ENCODE results near the gene EDNRA.

The EDNRA gene

DNA sequence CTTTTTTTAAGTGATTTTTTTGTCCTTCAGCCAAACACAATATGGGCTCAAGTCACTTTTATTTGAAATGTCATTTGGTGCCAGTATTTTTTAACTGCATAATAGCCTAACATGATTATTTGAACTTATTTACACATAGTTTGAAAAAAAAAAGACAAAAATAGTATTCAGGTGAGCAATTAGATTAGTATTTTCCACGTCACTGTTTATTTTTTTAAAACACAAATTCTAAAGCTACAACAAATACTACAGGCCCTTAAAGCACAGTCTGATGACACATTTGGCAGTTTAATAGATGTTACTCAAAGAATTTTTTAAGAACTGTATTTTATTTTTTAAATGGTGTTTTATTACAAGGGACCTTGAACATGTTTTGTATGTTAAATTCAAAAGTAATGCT is 62.1 kb downstream of the EDNRA start:
- DNase-seq, result no peak

DNA sequence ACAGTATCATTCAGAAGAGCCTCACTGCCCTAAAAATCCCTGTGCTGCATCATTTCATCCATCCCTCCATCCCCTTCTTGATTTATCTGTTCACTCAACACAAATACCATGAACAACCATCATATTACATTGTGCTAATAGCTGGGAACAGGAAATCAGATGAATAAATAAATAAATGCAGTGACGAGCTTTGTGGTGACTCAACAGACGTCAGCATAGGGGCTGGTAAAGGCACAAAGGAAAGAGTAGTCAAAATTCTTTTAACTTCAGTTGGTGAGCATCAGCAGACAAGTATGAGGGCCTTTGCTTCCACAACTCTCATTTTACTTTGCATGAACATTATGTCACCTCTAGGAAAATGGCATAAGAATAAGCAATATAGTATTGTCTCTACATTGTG is 65.5 kb downstream of the EDNRA start:
- DNase-seq, result no peak

DNA sequence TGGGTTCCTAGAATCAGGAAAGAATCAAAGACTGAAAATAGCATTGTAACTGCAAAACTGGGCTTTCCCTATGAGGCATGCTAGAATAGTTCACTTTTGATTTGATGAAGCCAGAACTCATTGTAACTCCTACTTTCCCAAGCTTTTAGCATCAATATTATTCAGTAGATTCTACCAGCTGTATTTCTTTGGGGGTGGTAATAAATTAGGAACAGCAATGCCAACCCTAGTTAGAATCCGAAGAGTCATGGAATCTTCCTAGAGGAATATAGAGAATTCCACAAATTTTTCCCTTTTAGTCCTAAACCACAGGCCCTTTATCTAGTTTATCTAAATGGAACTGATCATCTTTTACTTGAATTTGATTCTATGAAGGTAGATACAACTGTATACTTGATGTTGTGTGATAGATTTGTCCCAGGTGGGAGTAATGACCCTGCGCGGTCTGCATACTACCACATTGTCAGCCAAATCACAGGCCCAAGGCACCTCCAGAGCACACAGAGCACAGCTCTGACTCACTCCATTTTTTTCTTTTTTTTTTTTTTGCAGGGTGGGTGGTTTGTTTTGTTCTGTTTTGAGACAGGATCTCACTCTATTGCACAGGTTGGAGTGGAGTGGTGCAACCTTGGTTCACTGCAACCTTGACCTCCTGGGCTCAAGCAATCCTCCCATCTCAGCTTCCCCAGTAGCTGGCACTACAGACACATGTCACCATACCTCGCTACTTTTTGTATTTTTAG is 66.6 kb downstream of the EDNRA start:
- DNase-seq, result peak; percentile 24

DNA sequence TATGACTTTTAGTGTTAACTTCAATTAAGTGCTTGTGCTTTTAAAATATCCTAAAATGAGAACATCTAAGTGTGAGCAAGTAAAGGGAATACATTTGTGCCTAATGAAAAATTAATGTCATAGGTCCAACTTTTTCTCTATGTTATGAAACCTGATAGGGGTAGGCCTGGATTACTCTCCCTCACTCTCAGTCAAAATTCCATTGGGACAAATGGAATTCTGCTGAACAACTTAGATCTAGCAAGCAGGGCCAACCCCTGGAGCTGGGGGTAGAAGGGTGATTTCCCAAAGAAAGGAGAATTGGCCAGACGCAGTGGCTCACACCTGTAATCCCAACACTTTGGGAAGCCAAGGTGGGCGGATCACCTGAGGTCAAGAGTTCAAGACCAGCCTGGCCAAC is 67.4 kb downstream of the EDNRA start:
- no peak for DNase-seq

DNA sequence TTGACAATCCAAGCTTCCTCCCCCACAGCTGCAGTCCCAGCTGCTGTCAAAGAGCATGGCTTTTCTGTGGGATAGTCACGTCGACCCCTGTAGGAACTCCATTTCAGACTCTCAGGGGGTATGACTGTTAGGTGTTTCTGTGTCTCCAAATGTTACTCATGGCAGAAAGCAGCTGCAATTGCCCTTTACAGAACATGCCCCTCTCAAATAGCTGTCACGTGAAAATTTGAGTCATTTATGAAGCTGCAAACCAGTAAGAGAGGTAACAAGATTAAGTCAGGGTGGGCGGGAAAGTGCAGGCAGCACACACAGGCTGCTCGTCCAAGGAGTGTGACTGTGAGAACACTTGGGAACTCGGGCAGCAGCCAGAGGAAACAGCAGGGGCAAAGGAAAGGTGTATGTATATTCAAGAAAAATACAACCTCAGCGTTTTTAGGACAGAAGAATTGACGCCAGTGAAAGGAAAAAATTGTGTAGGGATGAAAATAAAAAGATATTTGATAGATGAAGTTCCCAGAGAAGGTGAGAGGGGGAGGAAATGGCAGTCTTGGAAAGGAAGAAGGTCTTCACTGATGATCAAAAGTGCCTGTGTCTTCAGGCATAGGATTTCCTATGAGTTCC is 69.8 kb downstream of the EDNRA start:
- DNase-seq, result peak; percentile 56

DNA sequence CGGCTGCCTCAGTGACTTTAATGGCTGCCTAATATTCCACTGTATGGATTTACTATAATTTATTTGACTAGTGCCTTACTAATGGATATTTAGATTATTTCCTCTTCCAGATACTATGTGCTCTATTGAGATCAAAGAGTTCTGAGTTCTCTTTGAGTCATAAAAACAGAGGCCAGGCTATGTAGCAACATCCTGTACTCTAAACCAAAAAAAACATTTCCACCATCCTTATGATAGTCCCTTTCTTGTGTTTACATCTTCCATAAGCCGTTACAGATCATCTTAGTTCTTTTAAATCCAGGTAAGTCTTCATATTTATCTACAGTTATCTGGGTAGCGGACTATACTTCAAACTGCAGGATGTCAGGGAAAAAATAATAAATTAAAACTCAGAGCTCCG is 79.7 kb downstream of the EDNRA start:
- DNase-seq, result no peak

DNA sequence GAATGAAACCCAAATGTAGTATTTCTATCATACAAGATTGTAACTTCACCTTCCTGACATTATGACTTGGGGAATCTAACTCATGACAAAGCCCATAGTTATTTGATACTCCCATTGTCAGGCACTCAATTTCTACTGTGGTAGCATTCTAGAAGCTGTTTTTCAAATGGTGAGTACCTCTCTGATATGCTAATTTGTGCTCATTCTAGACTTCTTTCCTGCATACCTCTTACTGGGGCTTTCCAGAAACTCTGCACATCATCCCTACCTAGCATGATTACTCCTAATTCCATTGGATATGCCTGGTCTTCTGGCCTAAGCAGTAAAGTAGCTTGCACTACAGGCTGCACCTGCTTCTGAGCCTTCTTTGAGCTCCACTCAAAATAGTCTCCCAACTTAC is 85.9 kb downstream of the EDNRA start:
- no peak for DNase-seq

DNA sequence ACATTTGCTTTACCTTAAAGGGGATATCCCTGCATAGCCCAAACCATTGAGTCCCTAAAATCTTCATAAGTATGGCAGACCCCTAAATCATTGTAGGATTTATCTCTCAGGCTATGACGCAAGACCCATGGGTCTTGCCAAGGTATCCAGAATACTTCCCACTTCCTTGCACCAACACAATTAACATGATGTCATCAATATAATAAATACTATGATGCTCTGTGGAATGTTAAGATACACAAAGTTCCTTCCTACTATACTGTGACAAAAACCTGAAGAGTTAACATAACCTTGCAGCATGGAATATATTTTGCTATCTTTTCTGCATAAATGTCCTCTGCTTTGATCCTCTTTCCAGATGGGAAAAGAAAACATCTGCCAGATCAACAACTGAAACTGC is 86.4 kb downstream of the EDNRA start:
- no peak for DNase-seq

DNA sequence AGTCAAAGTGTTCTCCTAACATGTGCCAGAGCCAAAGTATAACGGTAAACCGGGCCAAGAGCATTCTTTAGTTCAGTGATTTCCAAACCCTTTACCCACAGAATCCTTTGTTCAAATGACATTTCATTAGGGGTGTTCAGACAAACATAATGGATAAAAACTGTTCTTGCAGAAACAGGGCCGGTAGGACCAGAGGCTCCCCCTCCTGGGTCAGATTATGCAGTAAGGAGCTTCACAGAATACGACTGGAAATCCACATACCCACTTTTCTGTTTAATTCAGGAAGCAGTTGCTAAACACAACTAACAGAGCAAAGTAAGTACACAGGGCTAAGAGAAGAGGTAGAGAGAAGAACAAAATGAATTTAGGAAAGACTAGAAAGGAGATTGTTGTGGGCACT is 89.7 kb downstream of the EDNRA start:
- DNase-seq, result no peak

DNA sequence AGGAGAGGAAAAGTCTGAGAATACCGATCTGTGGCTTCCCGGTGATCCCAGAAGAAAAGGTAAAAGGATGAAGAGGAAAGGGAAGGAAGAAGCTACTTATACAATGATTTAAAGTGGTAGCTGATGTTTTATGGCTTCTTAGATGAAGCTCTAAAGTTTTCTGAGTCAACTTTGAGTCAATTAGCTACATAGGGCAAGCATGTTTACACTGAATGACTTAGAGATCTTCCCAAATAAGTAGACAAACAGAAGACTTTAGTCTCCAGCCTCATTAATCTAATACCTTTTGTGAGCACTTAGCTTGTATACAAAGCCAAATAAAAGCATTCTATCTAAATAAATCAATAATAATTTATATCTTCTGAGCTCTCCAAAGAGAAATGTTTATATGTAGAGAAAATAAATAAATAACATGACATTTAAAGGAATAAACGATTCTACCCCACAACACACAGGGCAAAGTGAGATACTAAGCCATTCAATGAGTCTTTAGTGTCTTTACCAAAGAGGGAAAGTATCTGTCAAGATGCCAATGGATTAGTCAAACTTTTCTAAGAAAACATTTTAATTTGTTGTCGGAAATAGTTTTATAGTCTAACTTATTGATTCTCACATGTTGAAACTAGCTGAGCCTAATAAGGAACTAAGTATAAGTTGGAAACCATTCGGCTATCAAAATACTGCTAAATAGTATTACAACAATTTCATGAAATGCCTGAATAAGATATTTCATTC is 90.3 kb downstream of the EDNRA start:
- DNase-seq, result no peak

DNA sequence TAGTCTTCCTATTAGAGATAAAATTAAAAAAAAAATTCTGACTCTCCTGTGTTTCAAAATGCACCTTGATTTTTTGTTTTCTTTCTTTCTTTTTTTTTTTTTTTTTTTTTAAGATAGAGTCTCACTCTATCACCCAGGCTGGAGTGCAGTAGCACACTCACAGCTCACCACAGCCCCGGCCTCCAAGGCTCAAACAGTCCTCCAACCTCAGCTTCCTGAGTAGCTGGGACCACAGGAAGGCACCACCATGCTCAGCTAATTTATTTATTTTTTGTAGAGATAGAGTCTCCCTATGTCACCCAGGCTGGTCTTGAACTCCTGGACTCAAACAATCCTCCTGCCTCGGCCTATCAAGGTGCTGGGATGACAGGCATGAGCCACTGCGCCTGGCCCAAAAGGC is 95.2 kb downstream of the EDNRA start:
- DNase-seq, result no peak

DNA sequence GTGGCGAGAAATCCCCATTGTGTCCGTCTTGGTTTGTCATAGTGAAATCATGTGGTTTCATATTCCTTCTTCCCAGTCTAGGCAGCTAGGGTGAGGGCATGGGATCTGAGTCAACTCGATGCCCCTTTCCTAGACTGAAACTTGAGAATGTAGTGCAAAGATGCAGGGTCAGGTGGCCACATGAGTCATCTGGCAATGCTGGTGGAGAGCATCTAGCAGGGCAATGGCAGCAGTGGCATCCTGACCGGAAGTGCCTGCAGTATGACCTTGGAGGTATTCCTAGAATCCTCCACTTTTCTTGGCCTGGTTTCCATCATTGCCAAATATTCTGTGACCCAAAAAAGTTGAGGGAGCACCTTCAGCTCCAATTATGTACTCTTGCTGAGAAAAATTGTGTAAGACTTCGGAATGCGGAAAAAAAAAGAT is 97.2 kb downstream of the EDNRA start:
- DNase-seq, result peak; percentile 12

DNA sequence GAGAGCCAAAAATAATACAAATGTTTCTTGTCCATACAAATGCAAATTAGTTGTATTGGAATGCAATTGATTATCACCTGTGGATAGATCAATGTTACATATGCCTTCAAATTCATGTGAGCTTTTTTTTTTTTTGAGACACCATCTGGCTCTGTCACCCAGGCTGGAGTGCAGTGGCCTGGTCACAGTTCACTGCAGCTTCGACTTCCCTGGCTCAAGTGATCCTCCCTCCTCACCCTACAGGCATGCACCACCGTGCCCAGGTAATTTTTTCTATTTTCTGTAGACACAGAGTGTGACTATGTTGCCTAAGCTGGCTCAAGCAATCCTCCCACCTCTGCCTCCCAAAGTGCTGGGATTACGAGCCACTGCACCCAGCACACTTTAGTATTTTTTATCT is 97.7 kb downstream of the EDNRA start:
- DNase-seq, result no peak

DNA sequence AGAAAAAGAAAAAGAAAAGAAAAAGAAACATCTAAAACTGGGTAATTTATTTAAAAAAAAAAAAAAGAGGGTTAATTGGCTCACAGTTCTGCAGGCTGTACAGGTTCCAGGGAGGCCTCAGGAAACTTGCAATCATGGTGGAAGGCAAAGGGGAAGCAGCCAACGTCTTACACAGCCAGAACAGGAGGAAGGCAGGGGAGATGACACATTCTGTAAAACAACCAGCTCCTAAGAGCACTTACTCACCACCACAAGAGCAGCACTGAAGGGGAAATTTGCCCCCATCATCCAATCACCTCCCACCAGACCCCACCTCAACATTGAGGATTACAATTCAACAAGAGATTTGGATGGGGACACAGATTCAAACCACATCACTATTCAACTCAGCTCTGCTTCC is 99.5 kb downstream of the EDNRA start:
- no peak for DNase-seq

DNA sequence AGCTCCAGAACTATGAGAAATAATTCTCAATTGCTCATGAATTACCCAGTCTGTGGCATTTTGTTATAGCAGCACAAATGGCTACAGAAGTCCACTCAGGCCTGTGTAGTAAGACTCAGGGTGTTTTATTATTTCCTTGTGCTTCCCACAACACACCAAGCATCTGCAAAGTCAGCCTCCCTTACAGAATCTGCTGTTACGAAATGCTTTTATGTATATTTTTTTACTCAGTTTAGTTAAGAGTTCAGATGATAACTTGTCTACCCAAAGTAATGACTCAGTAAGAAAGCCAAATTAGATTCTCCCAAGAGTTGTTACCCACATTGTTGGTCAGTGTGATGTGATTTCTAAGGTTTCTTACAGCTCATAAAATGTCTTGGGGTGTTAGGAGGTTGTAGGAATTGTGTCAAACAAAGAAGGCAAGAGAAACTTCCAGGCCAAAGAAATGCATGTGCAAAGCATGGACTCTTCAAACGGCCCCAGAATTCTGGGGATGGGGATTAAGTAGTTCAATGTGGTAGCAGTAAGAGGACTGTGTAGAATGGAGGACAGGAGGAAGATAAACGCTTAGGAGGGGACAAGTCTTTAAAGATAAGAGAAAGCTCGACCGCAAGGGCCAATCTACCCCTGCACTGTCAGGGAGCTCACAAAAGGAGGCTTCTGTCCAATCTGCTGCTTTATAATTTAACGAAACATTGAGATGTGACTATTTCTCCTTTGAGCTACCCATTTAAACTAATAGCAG is 100.9 kb downstream of the EDNRA start:
- no peak for DNase-seq

DNA sequence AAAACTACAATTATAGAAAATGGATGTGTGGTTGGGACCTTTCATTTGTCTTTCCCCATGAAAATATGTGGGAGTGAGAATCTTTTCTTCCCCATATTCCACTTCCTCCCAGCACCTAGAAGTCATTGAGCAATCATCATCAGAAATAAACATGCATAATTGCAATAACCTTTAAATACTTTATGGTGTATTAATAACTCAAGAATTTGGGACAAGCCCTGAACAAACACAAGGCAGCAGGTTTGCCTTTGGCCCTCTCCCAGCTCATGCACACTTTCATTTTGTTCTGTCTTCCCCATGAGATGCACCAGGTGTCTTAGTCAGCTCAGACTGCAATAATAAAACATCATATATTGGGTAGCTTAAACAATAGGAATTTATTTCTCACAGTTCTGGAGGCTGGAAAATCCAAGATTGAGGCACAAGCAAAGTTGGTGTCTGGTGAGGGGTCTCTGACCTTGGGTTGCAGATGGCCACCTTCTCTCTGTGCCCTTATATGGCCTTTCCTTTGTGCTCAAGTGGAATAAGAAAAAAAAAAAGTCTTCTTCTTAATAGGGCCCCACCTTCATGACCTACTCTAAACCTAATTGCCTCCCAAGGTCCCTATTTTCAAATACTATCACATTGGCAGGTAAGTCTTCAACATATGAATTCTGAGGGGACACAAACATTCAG is 101.6 kb downstream of the EDNRA start:
- DNase-seq, result no peak

DNA sequence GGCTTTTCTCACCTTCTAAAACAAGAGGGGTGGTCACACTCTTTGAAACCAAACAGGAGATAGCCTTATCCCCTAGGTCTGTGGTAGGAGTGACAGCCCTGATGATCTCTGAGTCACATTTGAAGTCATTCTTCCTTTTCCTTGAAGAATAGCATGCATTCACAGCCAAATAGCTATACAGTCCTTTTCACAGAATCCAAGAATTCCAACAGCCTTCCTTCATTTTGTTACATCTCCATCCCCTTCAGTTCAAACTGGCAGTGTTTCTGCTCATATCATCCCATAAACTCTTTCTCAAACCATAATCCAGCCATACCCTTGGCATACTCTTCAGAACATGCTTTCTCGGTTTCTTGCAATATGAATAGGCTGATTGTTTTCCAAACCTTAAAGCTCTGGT is 103.0 kb downstream of the EDNRA start:
- DNase-seq, result no peak

DNA sequence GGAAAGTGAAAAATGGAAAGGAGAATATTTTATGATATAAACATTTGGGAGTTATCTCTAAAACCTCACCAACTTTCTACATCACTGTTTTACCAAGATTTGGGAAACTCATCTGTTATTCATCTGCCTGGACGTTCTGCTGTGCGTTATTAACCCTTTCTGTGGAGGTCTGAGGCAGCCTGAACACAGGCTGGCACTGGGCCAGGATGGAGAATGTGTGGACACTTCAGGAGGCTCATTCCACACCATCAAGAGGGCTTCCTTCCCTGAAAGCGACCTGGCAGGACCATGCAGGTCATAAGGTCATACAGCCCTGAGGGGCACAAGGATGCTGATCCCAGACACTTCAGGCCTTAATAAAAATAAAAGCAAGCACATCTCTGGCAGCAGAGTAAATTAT is 105.1 kb downstream of the EDNRA start:
- DNase-seq, result no peak

DNA sequence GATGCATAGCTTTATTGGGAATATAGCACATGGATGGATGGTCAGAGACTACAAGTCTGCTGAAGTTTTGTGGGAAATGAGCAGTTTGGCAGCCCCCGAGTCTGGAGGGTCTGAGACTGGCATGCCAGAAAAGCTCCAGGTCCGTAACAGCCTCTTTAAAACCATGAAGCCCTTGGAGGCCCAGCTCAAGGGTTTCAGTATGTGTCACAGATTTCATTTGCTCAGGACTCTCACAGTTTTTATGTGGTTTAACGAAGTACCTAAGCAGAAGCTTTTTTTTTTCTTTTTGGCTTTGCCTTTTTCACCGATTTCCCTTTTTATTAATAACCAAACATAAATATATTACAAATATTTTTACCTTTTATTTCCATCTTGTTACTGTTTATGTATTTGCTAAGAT is 105.7 kb downstream of the EDNRA start:
- peak; percentile 27 for DNase-seq

DNA sequence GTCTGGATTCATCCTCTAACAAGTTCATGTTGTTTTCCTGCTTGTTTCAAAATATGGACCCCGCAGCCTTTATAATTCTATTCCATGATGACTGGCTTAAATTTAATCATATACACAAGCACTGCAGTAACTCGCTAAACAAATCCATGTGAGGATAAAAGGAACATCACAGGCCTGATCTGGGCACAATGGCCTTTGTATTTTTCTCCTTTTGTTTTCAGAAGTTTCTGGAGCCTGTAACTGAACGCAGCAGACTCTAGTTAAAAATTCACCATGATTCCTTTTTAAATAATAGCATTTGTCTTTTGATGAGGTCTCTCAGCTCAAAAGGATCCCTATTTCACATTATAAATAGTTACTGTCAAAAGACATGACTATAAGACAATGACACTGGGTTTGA is 106.1 kb downstream of the EDNRA start:
- no peak for DNase-seq

DNA sequence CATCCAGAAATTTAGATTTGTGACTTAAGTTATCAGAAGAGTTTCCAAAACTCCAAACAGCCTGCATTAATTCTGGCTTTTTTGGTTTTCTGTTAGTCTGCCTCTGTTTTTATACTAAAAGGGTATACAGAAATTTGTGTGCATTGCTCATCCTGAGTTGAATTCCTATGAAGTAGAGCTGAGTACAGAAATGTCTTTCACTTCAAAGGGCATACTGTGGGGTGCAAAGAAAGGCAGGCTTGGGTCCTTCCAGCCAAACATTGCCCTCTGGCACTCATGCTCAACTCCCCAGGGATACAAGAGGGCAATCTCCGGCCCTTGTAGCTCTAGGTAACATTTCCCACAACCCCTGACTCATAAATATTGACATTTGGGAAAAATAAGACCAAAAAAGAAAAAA is 108.7 kb downstream of the EDNRA start:
- DNase-seq, result no peak

DNA sequence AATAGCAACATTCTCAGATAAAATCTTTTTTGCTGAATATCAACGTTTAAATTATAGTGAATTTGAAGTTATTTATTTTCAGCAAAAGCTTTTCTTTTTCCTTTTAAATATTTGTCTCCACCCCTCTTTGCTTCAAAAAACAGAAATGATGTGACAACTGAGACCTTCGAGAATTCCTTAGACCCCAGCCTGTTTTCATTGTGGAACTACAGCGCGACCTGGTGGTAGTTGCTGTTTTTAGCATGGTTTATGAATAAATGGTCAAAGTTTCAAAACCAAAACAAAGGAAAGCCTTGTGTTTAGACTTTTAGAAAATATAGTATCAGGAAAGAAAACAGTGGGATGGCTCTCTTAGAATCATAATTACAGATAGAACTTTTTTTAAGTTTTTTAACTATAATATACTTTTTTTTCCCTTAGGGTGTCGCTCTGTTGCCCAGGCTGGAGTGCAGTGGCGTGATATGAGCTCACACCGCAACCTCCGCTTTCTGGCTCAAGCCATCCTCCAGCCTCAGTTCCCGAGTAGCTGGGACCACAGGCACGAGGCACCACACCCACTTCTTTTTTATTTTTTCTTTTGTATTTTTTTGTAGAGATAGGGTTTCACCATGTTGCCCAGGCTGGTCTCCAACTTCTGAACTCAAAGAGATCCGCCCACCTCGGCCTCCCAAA is 109.5 kb downstream of the EDNRA start:
- peak; percentile 55 for DNase-seq
